Neuronal stem cell (in vitro differentiated cells): ENCODE data around the gene RHBDF1.

ENCODE experiments used
- DNase-seq: peaks from one replicate; pipeline ENCODE4 v3.0.0-alpha.2; 2013; ENCODE audit warnings: low spot score
- H2AFZ ChIP-seq: one replicate; pipeline ENCODE4 v1.6.1; 2013; ENCODE audit warnings: mild to moderate bottlenecking, low read length, inconsistent platforms
- H2AK5ac ChIP-seq: 2 replicates; pipeline ENCODE4 v1.6.1; 2013; ENCODE audit warnings: low read depth, mild to moderate bottlenecking, inconsistent platforms, low read length, moderate library complexity, mixed read lengths
- H2BK120ac ChIP-seq: 2 replicates; pipeline ENCODE4 v1.6.1; 2013; ENCODE audit warnings: low read depth, mild to moderate bottlenecking, inconsistent platforms, low read length, moderate library complexity, mixed read lengths
- H2BK12ac ChIP-seq: one replicate; pipeline ENCODE4 v1.6.1; 2013; ENCODE audit warnings: low read length, inconsistent platforms
- H2BK15ac ChIP-seq: 2 replicates; pipeline ENCODE4 v1.6.1; 2013; ENCODE audit warnings: mild to moderate bottlenecking, low read length, inconsistent platforms, mixed read lengths
- H2BK5ac ChIP-seq: one replicate; pipeline ENCODE4 v1.6.1; 2013; ENCODE audit warnings: inconsistent platforms, mild to moderate bottlenecking, low read length, moderate library complexity
- H3K14ac ChIP-seq: one replicate; pipeline ENCODE4 v1.6.1; 2013; ENCODE audit warnings: low read length, inconsistent platforms
- H3K18ac ChIP-seq: 2 replicates; pipeline ENCODE4 v1.6.1; 2013; ENCODE audit warnings: low read length, inconsistent platforms
- H3K23ac ChIP-seq: 2 replicates; pipeline ENCODE4 v1.6.1; 2013; ENCODE audit warnings: low read depth, mild to moderate bottlenecking, mixed read lengths, low read length, inconsistent platforms; ENCODE audit not compliant: poor library complexity
- H3K27ac ChIP-seq: replicated peaks from 3 replicates; pipeline ENCODE4 v1.5.1; 2013; ENCODE audit warnings: low read length, inconsistent platforms
- H3K27me3 ChIP-seq, 3 experiments: 2 replicates each; pipeline ENCODE4 v1.6.1; 2013; ENCODE audit warnings: low read length in 3 of 3, mild to moderate bottlenecking in 2 of 3, inconsistent platforms in 1 of 3, low read depth in 1 of 3, mixed read lengths in 1 of 3, moderate library complexity in 1 of 3; ENCODE audit not compliant: control insufficient read depth in 3 of 3, insufficient read depth in 3 of 3
- H3K36me3 ChIP-seq, 2 donors: replicated peaks in 1 of 2; 2 replicates each; pipeline ENCODE4 v1.6.1; 2013; ENCODE audit warnings: low read length in 2 of 2; ENCODE audit not compliant: control insufficient read depth in 2 of 2, insufficient read depth in 2 of 2
- H3K4ac ChIP-seq: 2 replicates; pipeline ENCODE4 v1.6.1; 2013; ENCODE audit warnings: inconsistent platforms, mild to moderate bottlenecking, low read length, moderate library complexity
- H3K4me1 ChIP-seq, 2 donors: 1 replicate in 1 of 2; 2 replicates in 1 of 2; pipeline ENCODE4 v1.6.1; 2013; ENCODE audit warnings: low read length in 2 of 2, low read depth in 1 of 2; ENCODE audit not compliant: control insufficient read depth in 2 of 2, insufficient read depth in 1 of 2
- H3K4me2 ChIP-seq: one replicate; pipeline ENCODE4 v1.6.1; 2013; ENCODE audit warnings: mild to moderate bottlenecking, low read length, inconsistent platforms; ENCODE audit not compliant: insufficient read depth, poor library complexity, severe bottlenecking
- H3K4me3 ChIP-seq, 2 donors: 2 replicates each; pipeline ENCODE4 v1.5.1; 2013; ENCODE audit warnings: low read length in 2 of 2, mild to moderate bottlenecking in 2 of 2, inconsistent platforms in 1 of 2, moderate library complexity in 1 of 2
- H3K79me1 ChIP-seq: one replicate; pipeline ENCODE4 v1.6.1; 2013; ENCODE audit warnings: low read depth, mild to moderate bottlenecking, inconsistent platforms, low read length, moderate library complexity
- H3K9ac ChIP-seq: one replicate; pipeline ENCODE4 v1.6.1; 2013; ENCODE audit warnings: mild to moderate bottlenecking, low read depth, low read length, inconsistent platforms; ENCODE audit not compliant: poor library complexity
- H3K9me3 ChIP-seq, 2 donors: replicated peaks in 1 of 2; 2 replicates each; pipeline versions ENCODE3 to v1.6.1; 2013; ENCODE audit warnings: low read length in 2 of 2, mild to moderate bottlenecking in 2 of 2, inconsistent platforms in 1 of 2, low read depth in 1 of 2, mixed read lengths in 1 of 2, moderate library complexity in 1 of 2; ENCODE audit not compliant: control insufficient read depth in 2 of 2, insufficient read depth in 1 of 2
- H4K8ac ChIP-seq: one replicate; pipeline ENCODE4 v1.6.1; 2013; ENCODE audit warnings: low read depth, mild to moderate bottlenecking, inconsistent platforms, low read length, moderate library complexity
- H4K91ac ChIP-seq: one replicate; pipeline ENCODE4 v1.6.1; 2013; ENCODE audit warnings: low read length, low read depth, mild to moderate bottlenecking, inconsistent platforms; ENCODE audit not compliant: poor library complexity
- WGBS, 2 donors: extraction: QIAGEN DNeasy Blood & Tissue Kit; methylation state at CpG; one replicate each; pipeline ENCODE4 v1.1.7; 2013; ENCODE audit warnings: missing lambda C conversion rate in 2 of 2, mixed read lengths in 1 of 2; ENCODE audit not compliant: insufficient read length in 2 of 2, insufficient replicate concordance in 1 of 2; ENCODE audit errors: extremely low coverage in 2 of 2; 5-methylcytosine and 5-hydroxymethylcytosine counted together

RHBDF1 gene

GRCh38 chr16:91484-91883 lies 19.1 kb upstream of the RHBDF1 start:
- H3K14ac ChIP-seq, result no peak overlapping the region

GRCh38 chr16:89391-90302 lies 17.2 kb upstream of the RHBDF1 start:
- H3K4me1 ChIP-seq, result no peaks in the 10 kb centered on the region
- no peak for DNase-seq
- no peak overlapping the region for H3K27ac ChIP-seq
- no peak overlapping the region for H2AK5ac ChIP-seq
- H3K36me3 ChIP-seq, result peaks cover 25 to 55% of the 10 kb centered on the region in 2 donors
- no CpG with 5 or more reads among the region's 30 CpGs for WGBS, 2 donors
- H3K18ac ChIP-seq, result no peak overlapping the region
- no peak overlapping the region for H2BK5ac ChIP-seq
- no peak overlapping the region for H4K8ac ChIP-seq
- H3K9ac ChIP-seq, result no peak overlapping the region
- no peak overlapping the region for H3K4ac ChIP-seq
- H3K9me3 ChIP-seq, result peaks cover 0 to 1% of the 10 kb centered on the region in 2 donors
- no peak overlapping the region for H2AFZ ChIP-seq
- H3K79me1 ChIP-seq, result peaks cover 4% of the 10 kb centered on the region
- no peak overlapping the region for H3K4me3 ChIP-seq
- no peak overlapping the region for H2BK120ac ChIP-seq
- H2BK12ac ChIP-seq, result no peak overlapping the region
- H4K91ac ChIP-seq, result no peak overlapping the region
- peak overlapping the region; percentile 55 for H3K23ac ChIP-seq
- H3K14ac ChIP-seq, result peak overlapping the region; percentile 38
- no peak overlapping the region for H3K4me2 ChIP-seq
- no peak overlapping the region for H2BK15ac ChIP-seq
- H3K27me3 ChIP-seq, result no peaks in the 10 kb centered on the region

More at GRCh38 chr16:91484-91883, 19.1 kb upstream of the RHBDF1 start:
- no peak overlapping the region for H2AK5ac ChIP-seq
- no peak overlapping the region for H2BK12ac ChIP-seq
- no peak overlapping the region for H3K4me3 ChIP-seq
- H4K91ac ChIP-seq, result no peak overlapping the region
- no peak overlapping the region for H3K9ac ChIP-seq
- no peak overlapping the region for H3K4ac ChIP-seq
- H3K27me3 ChIP-seq, result no peaks in the 10 kb centered on the region
- no peak overlapping the region for H3K4me2 ChIP-seq
- peaks cover 0 to 1% of the 10 kb centered on the region in 2 donors for H3K9me3 ChIP-seq
- no peaks in the 10 kb centered on the region for H3K4me1 ChIP-seq
- H2BK120ac ChIP-seq, result no peak overlapping the region
- no peak overlapping the region for H2BK5ac ChIP-seq
- H3K36me3 ChIP-seq, result peaks cover 19 to 37% of the 10 kb centered on the region in 2 donors
- peaks cover 4% of the 10 kb centered on the region for H3K79me1 ChIP-seq
- no peak overlapping the region for H4K8ac ChIP-seq
- H2AFZ ChIP-seq, result no peak overlapping the region
- no peak overlapping the region for H3K27ac ChIP-seq
- no CpG with 5 or more reads among the region's 9 CpGs for WGBS, 2 donors
- DNase-seq, result no peak
- H2BK15ac ChIP-seq, result no peak overlapping the region
- no peak overlapping the region for H3K18ac ChIP-seq
- peak overlapping the region; percentile 47 for H3K23ac ChIP-seq

- Histone ChIP-seq H3K18ac (no peak overlapping the region), H3K36me3 (peaks cover 29 to 65% of the 10 kb centered on the region in 2 donors), H2BK15ac (no peak overlapping the region), H2BK120ac (no peak overlapping the region), H3K14ac (no peak overlapping the region), H3K79me1 (peaks cover 4% of the 10 kb centered on the region), H3K23ac (peak overlapping the region; percentile 20), H3K9ac (peak overlapping the region; percentile 2), H3K4ac (no peak overlapping the region), H3K4me1 (no peaks in the 10 kb centered on the region), H4K8ac (no peak overlapping the region), H2AFZ (no peak overlapping the region), H4K91ac (no peak overlapping the region), H3K4me2 (no peak overlapping the region), H3K9me3 (peaks cover 0 to 1% of the 10 kb centered on the region in 2 donors), H2BK5ac (peak overlapping the region; percentile 35), H3K27ac (no peak overlapping the region), H2BK12ac (no peak overlapping the region), H2AK5ac (no peak overlapping the region), H3K27me3 (no peaks in the 10 kb centered on the region), H3K4me3 (no peak overlapping the region)
- no CpG with 5 or more reads among the region's 14 CpGs for WGBS, 2 donors
- no peak for DNase-seq
These were observed 16.2 kb upstream of the RHBDF1 start for GRCh38 chr16:88613-89012.

GRCh38 chr16:86483-86952 lies 14.1 kb upstream of the RHBDF1 start:
- no peak overlapping the region for H2BK120ac ChIP-seq
- H2AFZ ChIP-seq, result no peak overlapping the region
- no peak overlapping the region for H3K4me2 ChIP-seq
- no peak overlapping the region for H3K4me3 ChIP-seq
- no peak overlapping the region for H3K27ac ChIP-seq
- no CpG with 5 or more reads among the region's 23 CpGs for WGBS, 2 donors
- H3K27me3 ChIP-seq, result no peaks in the 10 kb centered on the region
- no peaks in the 10 kb centered on the region for H3K4me1 ChIP-seq
- peaks cover 3% of the 10 kb centered on the region for H3K79me1 ChIP-seq
- no peak overlapping the region for H4K91ac ChIP-seq
- peaks cover 29 to 68% of the 10 kb centered on the region in 2 donors for H3K36me3 ChIP-seq
- H2BK5ac ChIP-seq, result no peak overlapping the region
- DNase-seq, result no peak
- no peak overlapping the region for H3K14ac ChIP-seq
- no peak overlapping the region for H2BK15ac ChIP-seq
- H2BK12ac ChIP-seq, result no peak overlapping the region
- no peak overlapping the region for H4K8ac ChIP-seq
- H3K18ac ChIP-seq, result no peak overlapping the region
- no peak overlapping the region for H3K9ac ChIP-seq
- H2AK5ac ChIP-seq, result no peak overlapping the region
- peaks cover 0 to 1% of the 10 kb centered on the region in 2 donors for H3K9me3 ChIP-seq
- H3K23ac ChIP-seq, result peak overlapping the region; percentile 25
- H3K4ac ChIP-seq, result peak overlapping the region; percentile 41
